Vagina (tissue), 2 donors: ENCODE measurements around the gene ASTN2.

Source experiments
- CTCF ChIP-seq, 3 experiments: fragments of 450-650 bp in 2 of 3; fragments of 200-600 bp in 1 of 3; sonication (generic) in 1 of 3; IDR thresholded peaks; one replicate each; pipeline ENCODE4 v1.5.1; 2017 to 2019; ENCODE audit warnings: antibody characterized with exemption in 3 of 3, mild to moderate bottlenecking in 2 of 3, moderate library complexity in 2 of 3
- POLR2AphosphoS5 ChIP-seq, 2 donors: sonication (generic); formaldehyde crosslinking; IDR thresholded peaks; one replicate each; pipeline ENCODE4 v1.9.0; 2017; ENCODE audit warnings: antibody characterized with exemption in 2 of 2, mild to moderate bottlenecking in 2 of 2, low read depth in 1 of 2; ENCODE audit not compliant: insufficient read depth in 1 of 2

DNA sequence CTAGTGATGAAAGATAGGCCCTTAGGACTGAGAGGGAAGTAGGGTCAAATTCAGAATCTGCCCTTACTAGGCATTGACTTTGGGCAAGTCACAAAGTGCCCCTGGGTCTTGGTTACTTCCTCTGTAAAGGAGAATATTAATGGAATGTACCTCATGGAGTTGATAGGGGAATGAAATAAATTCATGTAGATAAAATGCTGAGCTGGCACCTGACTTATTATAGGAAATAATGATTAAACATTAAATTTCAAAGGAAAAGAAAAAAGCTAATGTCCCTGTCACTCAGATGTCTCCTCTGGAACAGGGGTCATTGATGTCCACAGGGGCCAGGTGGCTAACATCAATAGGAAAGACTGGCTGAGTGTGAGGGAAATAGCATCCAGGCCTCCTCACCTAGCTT is 406.4 kb downstream of the ASTN2 start:
- TF ChIP-seq CTCF (IDR thresholded peaks at IDR 0.05) = no peak
- TF ChIP-seq POLR2AphosphoS5 (IDR thresholded peaks at IDR 0.05; ENCODE audit: insufficient read depth in 1 of 2, low read depth in 1 of 2) = no peak
